Caco-2 (cell line): ENCODE results near the gene NXPH4. TPM values are rescaled to one million over a fixed set of nuclear protein-coding genes. Genes with fewer than 3 reads are reported as not detected.
A peak's percentile ranks its signal among the peaks of the same experiment; 100 is the strongest.

Experiments
- BruUV-seq: library from RNA; stranded (reverse); fragments of 400-500 nt; replicated peaks from 2 replicates; lab custom pipeline; 2021; lab: Mats Ljungman, UMichigan
- CTCF ChIA-PET: fragments of 300-600 bp; sonication (Branson Sonifier 250); formaldehyde crosslinking; loops from one replicate; lab custom pipeline; 2022; ENCODE audit warnings: antibody characterized with exemption; lab: Charles Lee
- POLR2A ChIA-PET: fragments of 300-600 bp; sonication (Branson Sonifier 250); formaldehyde crosslinking; loops from one replicate; lab custom pipeline; 2022; ENCODE audit warnings: antibody characterized with exemption; lab: Charles Lee
- DNase-seq, 2 experiments: peaks; one replicate each; pipeline versions ENCODE4 v3.0.0 to v3.0.0-alpha.2; 2020 to 2022
- H3K27me3 ChIP-seq: replicated peaks from 2 replicates; pipeline ENCODE4 v1.6.0; 2011; ENCODE audit warnings: low read length; ENCODE audit not compliant: control insufficient read depth, insufficient read depth
- H3K36me3 ChIP-seq: 2 replicates; pipeline ENCODE4 v1.5.1; 2011; ENCODE audit warnings: low read length; ENCODE audit not compliant: control insufficient read depth, insufficient read depth
- H3K4me1 ChIP-seq: fragments of 250-450 bp; sonication (Bioruptor Pico); 2 replicates; pipeline ENCODE4 v1.5.1; 2020; ENCODE audit warnings: mild to moderate bottlenecking
- H3K4me3 ChIP-seq: 2 replicates; pipeline ENCODE4 v1.5.1; 2011; ENCODE audit warnings: low read depth, mild to moderate bottlenecking, control low read depth, low read length
- H3K9me3 ChIP-seq: fragments of 250-450 bp; sonication (Bioruptor Pico); 2 replicates; pipeline ENCODE4 v1.5.1; 2020; ENCODE audit warnings: mild to moderate bottlenecking, moderate library complexity
- H3K27ac Mint-ChIP-seq: one replicate; pipeline ENCODE4 v1.8.0; 2022; ENCODE audit warnings: mixed read lengths; ENCODE audit not compliant: unreplicated experiment
- H3K27me3 Mint-ChIP-seq: one replicate; pipeline ENCODE4 v1.8.0; 2022; ENCODE audit warnings: mixed read lengths; ENCODE audit not compliant: insufficient read depth, unreplicated experiment
- H3K36me3 Mint-ChIP-seq: one replicate; pipeline ENCODE4 v1.8.0; 2022; ENCODE audit warnings: mild to moderate bottlenecking, mixed read lengths; ENCODE audit not compliant: insufficient read depth, unreplicated experiment
- H3K4me1 Mint-ChIP-seq: one replicate; pipeline ENCODE4 v1.8.0; 2022; ENCODE audit warnings: low read depth, mixed read lengths; ENCODE audit not compliant: unreplicated experiment
- H3K4me3 Mint-ChIP-seq: one replicate; pipeline ENCODE4 v1.8.0; 2022; ENCODE audit warnings: mild to moderate bottlenecking, moderate library complexity, mixed read lengths; ENCODE audit not compliant: unreplicated experiment
- H3K9me3 Mint-ChIP-seq: one replicate; pipeline ENCODE4 v1.8.0; 2022; ENCODE audit warnings: mixed read lengths; ENCODE audit not compliant: unreplicated experiment
- CTCF ChIP-seq, 2 experiments: fragments of 200-600 bp in 1 of 2; IDR thresholded peaks; 1 replicate in 1 of 2; 2 replicates in 1 of 2; pipeline versions ENCODE4 v1.5.1 to v1.8.0; 2011 to 2022; ENCODE audit warnings: antibody characterized with exemption in 1 of 2, control low read depth in 1 of 2, inconsistent platforms in 1 of 2, low read depth in 1 of 2, low read length in 1 of 2, mild to moderate bottlenecking in 1 of 2, moderate library complexity in 1 of 2; ENCODE audit not compliant: insufficient read depth in 1 of 2, severe bottlenecking in 1 of 2, unreplicated experiment in 1 of 2
- intact Hi-C: fragments of 100-400 bp; cut with micrococcal nuclease; formaldehyde crosslinking; loops from one replicate; pipeline ENCODE4 v1.10.0; 2022; ENCODE audit not compliant: unreplicated experiment
- total RNA-seq: library from RNA; stranded (reverse); gene quantifications from 2 replicates; pipeline ENCODE4 v1.2.3, GENCODE V29; 2022

NXPH4 gene
- total RNA-seq, 1 experiment from 2014 or later: 10.0 TPM

DNA sequence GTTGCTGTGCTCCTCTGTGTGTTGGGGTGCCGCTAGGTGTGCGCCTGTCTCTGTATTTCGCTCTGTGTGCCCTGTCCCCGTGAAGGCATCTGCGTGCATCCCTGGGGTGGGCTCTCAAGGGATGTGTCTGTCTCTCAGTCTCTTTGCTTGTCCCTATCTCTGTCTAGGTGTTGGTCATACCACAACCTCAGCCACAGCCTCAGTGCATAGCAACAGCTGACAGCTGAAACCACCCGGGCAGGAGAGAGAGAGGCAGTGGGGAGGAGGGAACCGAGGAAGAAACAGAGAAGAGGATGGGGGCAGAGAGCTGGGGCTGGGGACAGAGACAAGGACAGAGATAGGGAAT is 953 bp upstream of the NXPH4 start:
- H3K27me3 ChIP-seq: peaks cover 10% of the 10 kb centered on the region
- no peak for DNase-seq
- Mint-ChIP-seq H3K36me3 (peaks cover 31% of the 10 kb centered on the region), H3K9me3 (no peaks in the 10 kb centered on the region), H3K4me3 (peak overlapping the region; percentile 82), H3K27ac (no peak overlapping the region), H3K27me3 (peaks cover 24% of the 10 kb centered on the region), H3K4me1 (peaks cover 35% of the 10 kb centered on the region)
- no peaks in the 10 kb centered on the region for H3K9me3 ChIP-seq
- H3K4me3 ChIP-seq: peak overlapping the region; percentile 54; the same call in 1 of the 2 replicates
- peaks cover 20% of the 10 kb centered on the region for H3K4me1 ChIP-seq
- CTCF ChIA-PET: interaction anchor here (0.6 to 1.8 kb wide), 6 partner anchors 11 to 87 kb away, joined by 3 to 10 read pairs (median 4); partner anchors contain the start of genes LRP1 and SHMT2
- no TSS peak for BruUV-seq
- H3K36me3 ChIP-seq: no peaks in the 10 kb centered on the region; the same call in none of the 2 replicates
- no peak for TF ChIP-seq CTCF (IDR thresholded peaks at IDR 0.05; ENCODE audit: insufficient read depth in 1 of 2, low read depth in 1 of 2, low read length in 1 of 2, severe bottlenecking in 1 of 2, unreplicated experiment in 1 of 2)
- intact Hi-C loops: no loop called here
- POLR2A ChIA-PET: interaction anchor here (4.5 kb wide), 1 partner anchor 14 kb away, joined by 26 read pairs; the partner anchor contains the start of gene SHMT2

GRCh38 chr12:57216921-57217879 is 606 bp downstream of the NXPH4 start:
- Histone ChIP-seq H3K36me3 (no peaks in the 10 kb centered on the region; the same call in 1 of the 2 replicates), H3K9me3 (no peaks in the 10 kb centered on the region), H3K4me3 (peak overlapping the region; percentile 46), H3K4me1 (peaks cover 20% of the 10 kb centered on the region), H3K27me3 (peaks cover 10% of the 10 kb centered on the region)
- Mint-ChIP-seq H3K4me1 (peaks cover 35% of the 10 kb centered on the region), H3K36me3 (peaks cover 31% of the 10 kb centered on the region), H3K27ac (no peak overlapping the region), H3K9me3 (no peaks in the 10 kb centered on the region), H3K4me3 (peak overlapping the region; percentile 82), H3K27me3 (peaks cover 27% of the 10 kb centered on the region)
- no peak for DNase-seq
- TF ChIP-seq CTCF (IDR thresholded peaks at IDR 0.05; ENCODE audit: insufficient read depth in 1 of 2, low read depth in 1 of 2, low read length in 1 of 2, severe bottlenecking in 1 of 2, unreplicated experiment in 1 of 2): no peak
- ChIA-PET CTCF (interaction anchor here (1.0 to 2.0 kb wide), 5 partner anchors 9 to 26 kb away, joined by 3 to 12 read pairs (median 9); partner anchors contain the start of gene SHMT2), POLR2A (interaction anchor here (0.6 to 4.5 kb wide), 2 partner anchors 12 to 204 kb away, joined by 9 to 26 read pairs; partner anchors contain the start of gene SHMT2)
- intact Hi-C loops: no loop called here
- no TSS peak for BruUV-seq
